Measurements from ENCODE around the gene SIAH2.

The SIAH2 gene

GRCh38 chr3:150733936-150734794 is 28.8 kb downstream of the SIAH2 start:
- no peak for DNase-seq (ENCODE audit: low spot score)

- no peak for DNase-seq (ENCODE audit: low spot score)
Observed at GRCh38 chr3:150733373-150733935, 29.5 kb downstream of the SIAH2 start.

GRCh38 chr3:150729682-150730360 is 33.1 kb downstream of the SIAH2 start:
- no peak for DNase-seq (ENCODE audit: low spot score)

- DNase-seq (ENCODE audit: low spot score), result no peak
Observed at GRCh38 chr3:150727653-150728502, 35.1 kb downstream of the SIAH2 start.

DNA sequence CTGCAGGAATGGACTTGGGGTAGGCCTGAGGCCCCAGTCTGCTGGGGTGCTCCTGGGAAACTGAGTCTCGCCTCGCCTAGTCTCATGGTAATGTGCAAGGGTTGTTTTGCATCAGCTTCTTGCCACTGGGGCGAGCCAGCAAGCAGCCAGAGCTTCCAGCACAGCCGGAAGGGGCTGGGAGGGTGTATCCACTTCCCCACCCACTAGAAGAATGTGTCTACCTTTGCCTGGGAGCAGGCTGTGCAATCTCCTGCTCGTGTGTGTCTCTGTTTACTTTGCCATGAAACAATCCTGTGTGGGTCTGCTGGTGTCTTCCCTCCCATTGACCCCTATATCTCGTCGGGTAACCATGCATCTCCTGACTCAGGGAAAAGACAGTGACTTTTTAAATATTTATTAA is 37.4 kb downstream of the SIAH2 start:
- DNase-seq (ENCODE audit: low spot score), result no peak

- DNase-seq (ENCODE audit: low spot score), result no peak
Observed at GRCh38 chr3:150723946-150724345, 39.0 kb downstream of the SIAH2 start.

DNA sequence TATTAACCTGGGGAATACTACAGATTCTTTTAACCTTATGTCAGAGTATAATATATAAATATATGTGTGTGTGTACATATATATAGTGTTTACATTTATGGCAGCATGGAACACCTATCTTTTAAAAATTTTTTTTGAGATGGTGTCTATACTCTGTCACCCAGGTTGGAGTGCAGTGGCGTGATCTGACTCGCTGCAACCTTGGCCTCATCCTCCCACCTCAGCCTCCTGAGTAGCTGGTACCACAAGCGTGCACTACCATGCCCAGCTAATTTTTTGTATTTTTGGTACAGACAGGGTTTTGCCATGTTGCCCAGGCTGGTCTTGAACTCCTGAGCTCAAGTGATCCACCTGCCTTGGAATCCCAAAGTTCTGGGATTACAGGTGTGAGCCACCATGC is 40.7 kb downstream of the SIAH2 start:
- no peak for DNase-seq (ENCODE audit: low spot score)

- DNase-seq (ENCODE audit: low spot score), result peak; percentile 78
Observed at GRCh38 chr3:150721285-150722130, 41.5 kb downstream of the SIAH2 start.

GRCh38 chr3:150720444-150720843 is 42.5 kb downstream of the SIAH2 start:
- DNase-seq (ENCODE audit: low spot score), result no peak

DNA sequence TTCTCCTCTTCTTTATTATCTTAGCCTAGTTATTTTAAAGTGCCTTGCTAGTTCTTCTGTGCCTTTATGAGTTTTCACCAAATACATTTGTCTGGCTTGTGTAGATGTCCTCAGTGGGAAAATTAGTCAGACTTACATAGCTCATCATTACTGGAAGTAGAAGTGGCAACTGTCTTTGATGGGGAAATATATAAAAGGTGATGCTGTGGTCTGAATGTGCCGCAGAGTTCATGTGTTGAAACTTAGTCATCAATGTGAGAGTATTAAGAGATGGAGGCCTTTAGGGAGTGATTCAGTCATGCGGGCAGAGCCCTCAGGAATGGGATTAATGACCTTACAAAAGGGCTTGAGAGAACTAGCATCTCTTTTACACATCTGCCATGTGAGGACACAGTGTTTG is 52.9 kb downstream of the SIAH2 start:
- DNase-seq (ENCODE audit: low spot score), result no peak

GRCh38 chr3:150703756-150704344 is 59.1 kb downstream of the SIAH2 start, which contains the start of gene ERICH6:
Gene ERICH6, minus strand, starts transcription at chr3:150703920. Its CDS starts 22 bp downstream, at chr3:150703898.
- DNase-seq (ENCODE audit: low spot score), result peak; percentile 82

GRCh38 chr3:150703299-150703755 is 59.6 kb downstream of the SIAH2 start:
- DNase-seq (ENCODE audit: low spot score), result peak; percentile 54

GRCh38 chr3:150699068-150699639 is 63.8 kb downstream of the SIAH2 start:
- no peak for DNase-seq (ENCODE audit: low spot score)

GRCh38 chr3:150697646-150698045 is 65.3 kb downstream of the SIAH2 start:
- DNase-seq (ENCODE audit: low spot score), result no peak

DNA sequence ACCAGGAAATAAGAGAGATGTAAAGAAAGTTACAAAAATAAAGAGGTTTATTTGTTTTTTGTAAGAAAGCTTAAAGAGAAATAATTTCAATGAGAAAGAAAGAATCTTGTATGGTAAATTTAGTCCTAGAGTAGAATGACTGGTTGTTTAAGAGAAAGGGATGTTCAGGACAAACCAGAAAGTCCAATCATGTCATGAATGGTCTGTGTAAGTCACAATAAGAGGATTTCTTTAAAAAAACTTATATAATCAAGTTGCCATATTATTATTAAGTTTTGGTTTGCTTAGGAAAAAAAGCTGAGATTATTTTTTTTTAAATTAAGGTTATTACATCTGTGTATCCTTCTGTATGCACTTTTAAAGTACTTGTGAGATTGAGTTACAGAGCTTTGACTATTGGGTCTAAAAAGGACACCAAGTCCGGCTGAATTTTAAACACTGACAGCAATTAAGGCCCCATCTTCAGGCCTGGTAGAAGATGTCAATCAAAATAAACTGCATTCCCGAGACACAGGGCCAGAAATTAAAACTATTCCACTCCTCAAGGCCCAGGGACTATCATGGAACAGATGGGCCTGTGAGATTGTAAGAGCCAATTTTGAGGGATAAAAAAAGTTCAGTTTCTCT is 71.4 kb downstream of the SIAH2 start:
- DNase-seq (ENCODE audit: low spot score), result no peak

Data from CD4-positive, alpha-beta T cell treated with Interleukin-2 at 100 ng/mL for 4 hours (primary cell).